K562 (cell line): ENCODE data around the gene HMGN1. TPM values are rescaled to one million over a fixed set of nuclear protein-coding genes. Genes with fewer than 3 reads are reported as not detected.

Experiments used
- ATAC-seq: fragments of 200-7000 bp; cut with Tn5 transposase; 3 replicates; pipeline ENCODE4 v1.9.1; 2020; ENCODE audit warnings: moderate library complexity
- BruUV-seq: library from RNA; stranded (reverse); fragments of 400-500 nt; replicated peaks from 2 replicates; lab custom pipeline; 2021; lab: Mats Ljungman, UMichigan
- CTCF ChIA-PET: fragments of 300-600 bp; formaldehyde crosslinking; extraction: SDS; loops from one replicate; lab custom pipeline; 2021; ENCODE audit warnings: low intra/inter-chr PET ratio; lab: Yijun Ruan, JAX
- POLR2A ChIA-PET: fragments of 300-600, 350-650 bp; sonication (Branson Sonifier 250); formaldehyde crosslinking; extraction: SDS; loops from one replicate; lab custom pipeline; 2021; ENCODE audit warnings: antibody characterized with exemption, inconsistent platforms; lab: Yijun Ruan, JAX
- DNase-seq, 4 experiments: peaks; one replicate each; pipeline versions ENCODE4 v3.0.0 to v3.0.0-alpha.2; 2011 to 2018; ENCODE audit warnings: low spot score in 3 of 4, mixed read lengths in 3 of 4; ENCODE audit errors: extremely low read depth in 1 of 4
- FAIRE-seq: peaks from 2 replicates; lab custom pipeline; 2011; peaks lifted over from hg19 to GRCh38; lab: Jason Lieb, UNC
- H2AFZ ChIP-seq: 2 replicates; pipeline ENCODE4 v1.6.0; 2011; ENCODE audit warnings: low read depth, low read length, control low read depth, inconsistent platforms
- H3K27ac ChIP-seq: fragments of 200-600 bp; 3 replicates; pipeline ENCODE4 v1.8.0; 2011; ENCODE audit warnings: low read depth, mild to moderate bottlenecking, control low read depth, inconsistent platforms, low read length, moderate library complexity, mixed read lengths; ENCODE audit errors: extremely low read depth
- H3K27me3 ChIP-seq, 2 experiments: fragments of 300-600 bp in 1 of 2; 2 replicates in 1 of 2; 3 replicates in 1 of 2; pipeline versions ENCODE4 v1.6.0 to v1.8.0; 2011; ENCODE audit warnings: inconsistent platforms in 2 of 2, low read length in 2 of 2, mild to moderate bottlenecking in 1 of 2, mixed read lengths in 1 of 2, moderate library complexity in 1 of 2; ENCODE audit not compliant: control insufficient read depth in 2 of 2, insufficient read depth in 2 of 2
- H3K36me3 ChIP-seq: fragments of 300-600 bp; 3 replicates; pipeline ENCODE4 v1.8.0; 2011; ENCODE audit warnings: mild to moderate bottlenecking, low read length, inconsistent platforms; ENCODE audit not compliant: control insufficient read depth, insufficient read depth
- H3K4me1 ChIP-seq, 2 experiments: fragments of 200-600 bp in 1 of 2; replicated peaks in 1 of 2; 2 replicates in 1 of 2; 3 replicates in 1 of 2; pipeline versions ENCODE4 v1.5.1 to v1.8.0; 2011; ENCODE audit warnings: inconsistent platforms in 2 of 2, low read length in 2 of 2, mild to moderate bottlenecking in 1 of 2, mixed read lengths in 1 of 2, moderate library complexity in 1 of 2; ENCODE audit not compliant: control insufficient read depth in 2 of 2, insufficient read depth in 2 of 2
- H3K4me2 ChIP-seq: 2 replicates; pipeline ENCODE4 v1.6.1; 2011; ENCODE audit warnings: low read length, control low read depth, inconsistent platforms, mixed read lengths; ENCODE audit not compliant: insufficient read depth
- H3K4me3 ChIP-seq: fragments of 200-600 bp; sonication (generic), shearing (Covaris generic); 2 replicates; pipeline ENCODE4 v1.5.1; 2016; ENCODE audit warnings: control low read depth, inconsistent platforms
- H3K79me2 ChIP-seq: fragments of 200-600 bp; 3 replicates; pipeline ENCODE4 v1.8.0; 2011; ENCODE audit warnings: low read length, inconsistent platforms; ENCODE audit not compliant: control insufficient read depth, insufficient read depth
- H3K9ac ChIP-seq, 2 experiments: 2 replicates each; pipeline versions ENCODE4 v1.6.0 to v1.6.1; 2011; ENCODE audit warnings: low read depth in 2 of 2, low read length in 2 of 2, control low read depth in 1 of 2, inconsistent platforms in 1 of 2, mild to moderate bottlenecking in 1 of 2, mixed read lengths in 1 of 2; ENCODE audit not compliant: insufficient read depth in 1 of 2
- H3K9me1 ChIP-seq: one replicate; pipeline ENCODE4 v1.6.0; 2011; ENCODE audit warnings: inconsistent platforms, mild to moderate bottlenecking, low read length, moderate library complexity; ENCODE audit not compliant: control insufficient read depth, insufficient read depth
- H3K9me3 ChIP-seq: replicated peaks from 2 replicates; pipeline ENCODE4 v1.5.1; 2011; ENCODE audit warnings: low read depth, low read length, inconsistent platforms; ENCODE audit not compliant: control insufficient read depth, insufficient read depth
- H4K20me1 ChIP-seq: replicated peaks from 2 replicates; pipeline ENCODE4 v1.6.1; 2011; ENCODE audit warnings: low read length, inconsistent platforms, mixed read lengths; ENCODE audit not compliant: control insufficient read depth, insufficient read depth
- POLR3A ChIP-seq: IDR thresholded peaks from 2 replicates; pipeline ENCODE4 v1.6.1; 2011; ENCODE audit warnings: borderline replicate concordance, mild to moderate bottlenecking, moderate library complexity; ENCODE audit not compliant: insufficient read length, insufficient read depth; ENCODE audit errors: extremely low read depth
- RBM39 ChIP-seq: fragments of 200-400 bp; formaldehyde crosslinking; optimal IDR thresholded peaks from 2 replicates; pipeline ENCODE3; 2018; ENCODE audit warnings: low read depth, low read length
- WGBS: fragments of 100-300 bp; shearing (Covaris generic); methylation state at CpG from one replicate; pipeline ENCODE4 v1.1.6; 2016; ENCODE audit warnings: low coverage, mixed read lengths; ENCODE audit not compliant: insufficient coverage; ENCODE audit errors: missing lambda C conversion rate; 5-methylcytosine and 5-hydroxymethylcytosine counted together
- in situ Hi-C: fragments of 300-500 bp; cut with MboI; formaldehyde crosslinking; loops from 4 replicates; pipeline ENCODE4 v1.15.0; 2018; ENCODE audit warnings: inconsistent platforms, mixed read lengths
- intact Hi-C: fragments of 100-400 bp; cut with micrococcal nuclease; formaldehyde crosslinking; loops from 2 replicates; pipeline ENCODE4 v1.14.2; 2022
- polyA plus RNA-seq, 8 experiments: library from polyadenylated mRNA; depleted of rRNA in 4 of 8; stranded (reverse) in 5 of 8; unstranded in 3 of 8; fragments of >200 nt; fragmentation: Nextera tagmentation in 2 of 8; fragmentation: Illumina TruSeq in 1 of 8; extraction: Ambion mirVana in 2 of 8; extraction: Trizol in 1 of 8; gene quantifications; 2 replicates each; pipeline versions ENCODE4 v1.2.1 to v1.2.3, GENCODE V29; 2011 to 2014; ENCODE audit warnings: inconsistent platforms in 1 of 8, missing spikeins in 1 of 8
- total RNA-seq, 7 experiments: library from RNA; depleted of rRNA in 6 of 7; stranded (reverse); fragments of >200 nt in 6 of 7; fragmentation: Illumina TruSeq in 2 of 7; extraction: Trizol in 2 of 7; gene quantifications; 2 replicates each; pipeline versions ENCODE4 v1.2.1 to v1.2.3, GENCODE V29; 2011 to 2021; ENCODE audit warnings: low replicate concordance in 1 of 7
- TF ChIP-seq, protein P1 (sequence below): sonication (generic); formaldehyde crosslinking; IDR thresholded peaks from 2 replicates; pipeline ENCODE4 v1.8.1; 2022; ENCODE audit warnings: missing genetic modification reagents

HMGN1 gene
- total and polyA plus RNA-seq, 9 of the 15 experiments (the other 6 are each of a cell fraction or from before 2014, with no cell fraction given), result 124 to 626 (median 498) TPM

DNA sequence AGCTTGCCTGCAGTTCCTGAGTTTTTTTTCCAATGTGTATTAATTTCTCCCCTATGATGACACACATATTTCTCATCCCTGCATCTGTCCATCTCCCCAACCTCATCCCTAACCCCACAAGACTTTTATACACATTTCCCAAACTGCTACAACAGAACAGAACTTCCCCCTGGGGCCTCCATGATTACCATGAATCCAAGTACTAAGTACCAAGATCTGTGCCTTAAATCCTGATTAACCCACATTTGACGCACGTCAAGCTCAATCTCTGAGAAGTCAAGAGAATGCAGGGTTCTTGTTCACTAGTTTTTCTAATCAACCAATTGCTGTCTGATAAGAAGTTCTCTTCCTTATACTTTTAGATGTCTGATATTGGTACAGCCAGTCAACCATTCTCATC lies 9.7 kb downstream of the HMGN1 start:
- WGBS, result 24% methylated on average over 2 of the region's 2 CpGs

More for the DNA sequence above, 9.7 kb downstream of the HMGN1 start:
- TF ChIP-seq POLR3A, result no peak
- TF ChIP-seq, protein P1, sequence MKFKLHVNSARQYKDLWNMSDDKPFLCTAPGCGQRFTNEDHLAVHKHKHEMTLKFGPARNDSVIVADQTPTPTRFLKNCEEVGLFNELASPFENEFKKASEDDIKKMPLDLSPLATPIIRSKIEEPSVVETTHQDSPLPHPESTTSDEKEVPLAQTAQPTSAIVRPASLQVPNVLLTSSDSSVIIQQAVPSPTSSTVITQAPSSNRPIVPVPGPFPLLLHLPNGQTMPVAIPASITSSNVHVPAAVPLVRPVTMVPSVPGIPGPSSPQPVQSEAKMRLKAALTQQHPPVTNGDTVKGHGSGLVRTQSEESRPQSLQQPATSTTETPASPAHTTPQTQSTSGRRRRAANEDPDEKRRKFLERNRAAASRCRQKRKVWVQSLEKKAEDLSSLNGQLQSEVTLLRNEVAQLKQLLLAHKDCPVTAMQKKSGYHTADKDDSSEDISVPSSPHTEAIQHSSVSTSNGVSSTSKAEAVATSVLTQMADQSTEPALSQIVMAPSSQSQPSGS, result no peak
- TF ChIP-seq RBM39, result no peak
- BruUV-seq, result no TSS peak
- H3K4me3 ChIP-seq, result no peak overlapping the region
- intact Hi-C loops, result no loop called here
- FAIRE-seq (no peak), DNase-seq (no peak), ATAC-seq (no peak)
- H3K36me3 ChIP-seq, result peaks cover 28% of the 10 kb centered on the region
- no peak overlapping the region for H3K4me2 ChIP-seq
- ChIA-PET CTCF (no interaction called here), POLR2A (interaction anchor here (1.0 to 5.9 kb wide), 5 partner anchors 9 to 22 kb away, joined by 3 to 39 read pairs (median 4); partner anchors contain the start of gene HMGN1)
- H3K9ac ChIP-seq, result no peak overlapping the region
- H3K27me3 ChIP-seq, result no peaks in the 10 kb centered on the region
- H2AFZ ChIP-seq, result no peak overlapping the region
- H3K27ac ChIP-seq, result no peak overlapping the region
- peaks cover 3% of the 10 kb centered on the region; the same call in 1 of the 3 replicates for H3K79me2 ChIP-seq
- no peaks in the 10 kb centered on the region for H3K9me1 ChIP-seq
- in situ Hi-C loops, result no loop called here
- H4K20me1 ChIP-seq, result no peaks in the 10 kb centered on the region
- no peaks in the 10 kb centered on the region for H3K9me3 ChIP-seq
- peaks cover 0 to 5% of the 10 kb centered on the region in 2 experiments; a peak in 1 of 5 replicates for H3K4me1 ChIP-seq
